ENCODE data around the gene ZFP64.
"Not testable (repeated sequence)": the region's sequence is repeated elsewhere in the genome, so short reads cannot be mapped to it uniquely, and the experiment has no call there.

Gene ZFP64

DNA sequence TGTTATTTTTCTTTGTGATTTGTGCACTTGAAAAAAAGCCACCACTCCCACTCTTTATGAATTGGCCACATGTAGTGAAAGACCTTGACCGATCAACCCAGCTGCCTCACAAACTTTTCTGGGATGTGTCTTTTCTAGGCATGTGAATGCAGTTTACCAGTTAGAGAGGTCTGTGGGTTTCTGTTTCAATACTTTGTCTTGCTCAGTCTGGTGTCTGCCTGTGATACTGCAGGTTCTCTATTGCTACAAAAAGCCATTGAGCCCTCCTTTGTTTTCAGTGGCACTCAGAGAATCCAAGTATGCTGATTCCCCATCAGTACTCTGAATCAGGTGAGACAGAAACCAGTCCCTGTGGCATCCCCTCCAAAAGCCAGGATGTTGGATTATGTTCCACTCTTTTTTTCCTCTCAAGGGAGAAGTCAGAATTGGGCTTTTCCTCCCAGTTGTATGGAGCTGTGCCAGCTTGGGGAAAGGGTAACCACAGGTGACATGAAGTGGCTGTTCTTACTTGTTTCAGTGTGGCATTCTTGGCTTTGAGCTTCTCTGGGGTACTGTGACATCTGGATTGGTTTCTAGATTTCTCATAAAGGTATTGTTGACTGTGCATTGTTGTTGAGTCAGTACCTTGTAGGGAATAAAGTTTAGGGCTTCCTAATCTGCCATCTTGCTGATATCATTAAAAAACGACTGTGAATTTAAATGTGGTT is 26.3 kb upstream of the ZFP64 start:
- TF ChIP-seq GATA1 (IDR thresholded peaks at IDR 0.05; ENCODE audit: low read depth, low read length) (no peak), POLR2A (IDR thresholded peaks at IDR 0.05; ENCODE audit: low read length) (no peak)
- no peak for DNase-seq

DNA sequence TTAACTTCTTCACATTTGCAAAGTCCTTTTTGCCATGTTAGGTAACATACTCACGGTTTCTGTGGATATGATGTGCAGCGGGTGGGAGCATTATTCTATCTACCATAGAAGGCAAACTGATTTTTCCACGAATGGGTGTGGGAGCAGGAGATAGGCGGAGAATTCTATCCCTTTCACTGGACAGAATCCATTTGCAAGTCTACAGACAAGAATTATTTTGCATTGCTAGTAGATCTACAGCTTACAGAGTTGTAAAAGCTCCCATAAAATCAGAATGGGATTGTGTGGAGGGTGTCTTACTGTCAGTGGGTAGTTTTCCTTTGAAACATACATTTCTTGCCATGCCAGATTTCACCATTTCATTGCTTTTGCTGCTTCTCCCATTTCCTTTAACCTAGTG is 22.4 kb upstream of the ZFP64 start:
- no peak for DNase-seq
- no peak for TF ChIP-seq POLR2A (IDR thresholded peaks at IDR 0.05; ENCODE audit: low read length)
- TF ChIP-seq GATA1 (IDR thresholded peaks at IDR 0.05; ENCODE audit: low read depth, low read length) = no peak

DNA sequence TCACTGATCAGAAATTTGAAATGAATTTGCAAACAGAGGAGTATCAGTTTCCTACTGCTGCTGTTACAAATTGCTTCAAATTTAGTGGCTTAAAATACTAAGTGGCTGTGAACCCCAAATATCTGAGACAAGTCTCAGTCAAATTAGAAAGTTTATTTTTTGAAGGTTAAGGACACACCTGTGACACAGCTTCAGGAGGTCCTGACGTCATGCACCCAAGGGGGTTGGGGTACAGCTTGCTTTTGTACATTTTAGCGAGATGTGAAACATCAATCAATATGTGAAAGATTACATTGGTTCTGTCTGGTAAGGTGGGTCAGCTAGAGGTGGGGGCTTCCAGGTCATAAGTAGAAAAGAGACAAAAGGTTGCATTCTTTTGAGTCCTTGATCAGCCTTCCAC is 21.4 kb upstream of the ZFP64 start:
- no peak for DNase-seq
- TF ChIP-seq POLR2A (IDR thresholded peaks at IDR 0.05; ENCODE audit: low read length) (no peak), GATA1 (IDR thresholded peaks at IDR 0.05; ENCODE audit: low read depth, low read length) (no peak)

DNA sequence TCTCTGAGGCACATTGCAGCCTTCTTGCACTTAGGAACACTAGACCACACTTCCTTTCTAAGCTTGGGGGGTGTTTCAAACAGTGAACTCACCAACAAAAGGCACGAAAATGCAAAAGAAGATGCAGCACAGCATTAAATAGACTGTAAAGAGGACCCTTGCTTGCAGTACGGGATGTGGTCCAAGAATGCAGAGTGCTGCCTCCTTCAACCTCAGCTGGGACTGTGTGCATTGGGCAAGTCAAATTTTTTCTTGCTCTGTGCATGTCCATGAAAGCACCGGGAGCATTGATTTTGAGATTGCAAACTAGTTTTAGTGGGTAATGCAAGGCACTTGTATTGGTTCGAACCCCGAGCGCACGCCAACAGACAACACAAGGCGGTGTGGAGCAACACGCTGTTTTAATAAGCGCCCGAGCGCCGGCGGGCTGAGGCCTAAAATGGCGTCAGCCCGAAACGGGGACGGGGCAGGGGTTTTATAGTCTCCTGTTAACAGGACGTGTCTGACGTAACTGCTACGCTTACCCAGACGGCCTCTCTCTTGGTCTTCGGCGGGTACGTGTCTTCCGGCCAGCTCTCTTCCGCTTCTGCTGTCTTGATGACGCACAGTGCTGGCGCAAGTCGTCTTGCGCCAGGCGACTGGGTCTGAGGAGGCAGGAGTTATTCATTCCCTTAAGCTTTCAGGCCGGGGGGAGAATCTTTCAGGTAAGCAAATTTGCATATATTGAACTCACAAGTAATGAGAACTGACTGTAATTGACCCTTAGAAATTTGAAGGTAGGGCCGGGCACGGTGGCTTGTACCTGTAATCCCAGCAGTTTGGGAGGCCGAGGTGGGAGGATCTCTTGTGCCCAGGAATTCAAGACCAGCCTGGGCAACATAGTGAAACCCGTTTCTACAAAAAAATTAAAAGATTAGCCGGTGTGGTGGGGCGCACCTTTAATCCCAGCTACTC is 18.7 kb upstream of the ZFP64 start:
- no peak for TF ChIP-seq GATA1 (IDR thresholded peaks at IDR 0.05; ENCODE audit: low read depth, low read length)
- TF ChIP-seq POLR2A (IDR thresholded peaks at IDR 0.05; ENCODE audit: low read length) = no peak

DNA sequence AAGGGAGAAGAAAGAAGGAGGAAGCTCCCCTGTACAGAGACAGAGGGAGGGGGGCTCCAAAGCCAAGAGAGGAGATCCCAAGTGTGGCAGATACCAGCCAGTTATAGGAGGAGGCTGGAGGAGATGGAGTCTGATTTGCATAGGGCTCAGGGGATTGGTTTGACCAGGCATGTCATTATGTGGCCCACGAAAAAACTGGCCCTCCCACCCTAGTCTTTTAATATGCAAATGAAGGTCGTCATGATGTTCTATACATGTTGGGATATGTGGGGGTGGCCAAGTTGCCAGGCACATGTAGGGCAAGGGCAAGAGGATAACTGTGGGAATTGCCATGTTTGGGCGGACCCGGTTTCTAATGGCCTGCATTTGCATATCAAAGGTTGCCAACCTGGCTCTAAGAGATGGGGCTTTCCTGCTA is 17.6 kb upstream of the ZFP64 start:
- TF ChIP-seq POLR2A (IDR thresholded peaks at IDR 0.05; ENCODE audit: low read length) (no peak), GATA1 (IDR thresholded peaks at IDR 0.05; ENCODE audit: low read depth, low read length) (no peak)
- DNase-seq = no peak

More for the DNA sequence above, 18.7 kb upstream of the ZFP64 start:
- DNase-seq = no peak

DNA sequence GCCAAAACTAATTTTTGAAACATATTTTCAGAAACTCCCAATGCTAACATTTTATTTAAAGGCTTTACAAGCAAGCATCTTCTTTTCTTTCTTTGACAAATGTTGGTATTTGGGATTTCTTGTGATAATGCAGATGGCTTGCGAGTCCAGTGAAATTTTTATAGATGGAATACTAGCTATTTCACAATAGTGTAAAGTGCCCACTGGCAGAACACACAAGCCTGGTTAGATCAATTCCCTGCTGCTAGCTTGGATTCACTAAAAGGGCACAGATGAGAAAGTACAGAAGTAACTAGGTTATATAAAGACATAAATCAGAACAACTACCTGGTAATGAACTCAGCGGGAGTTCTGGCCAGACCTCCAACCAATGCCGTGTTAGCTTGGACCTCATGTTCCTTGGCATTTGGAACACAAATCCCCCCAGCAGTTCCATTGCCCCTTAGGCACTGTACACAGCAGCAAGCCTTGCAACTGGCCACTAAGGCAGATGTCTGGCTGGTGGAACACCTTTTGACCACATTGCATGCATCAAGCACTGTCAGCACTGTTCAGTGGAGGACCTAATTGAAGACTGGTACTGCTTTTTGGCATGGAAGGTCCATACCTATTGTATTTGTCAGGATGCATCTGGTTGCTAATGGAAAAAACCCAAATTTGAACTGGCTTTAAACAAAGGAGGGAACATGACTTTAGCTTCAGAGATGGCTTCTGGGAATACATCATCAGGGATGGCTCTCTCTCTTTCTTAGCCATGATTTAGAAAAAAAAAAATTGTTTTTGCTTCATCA is 15.6 kb upstream of the ZFP64 start:
- no peak for TF ChIP-seq GATA1 (IDR thresholded peaks at IDR 0.05; ENCODE audit: low read depth, low read length)
- TF ChIP-seq POLR2A (IDR thresholded peaks at IDR 0.05; ENCODE audit: low read length) = no peak
- DNase-seq = no peak

DNA sequence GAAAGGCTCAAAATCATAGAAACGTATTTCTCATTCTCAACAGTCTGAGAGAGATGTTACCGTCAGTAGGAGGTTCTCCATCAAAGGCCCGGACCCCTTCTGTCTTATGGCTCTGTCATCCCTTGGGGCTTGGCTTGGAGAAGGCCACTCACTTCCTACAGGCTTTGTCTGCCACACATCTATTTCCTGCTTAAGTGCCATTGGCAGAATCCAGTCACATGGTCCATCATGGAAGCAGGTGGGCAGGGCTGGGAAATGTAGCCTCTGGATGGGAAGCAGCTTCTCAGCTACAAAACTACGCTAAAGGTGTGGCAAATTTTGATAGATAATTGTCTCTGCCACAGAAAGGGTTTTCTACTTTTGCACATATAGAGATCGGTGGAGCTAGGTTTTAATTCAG is 12.6 kb upstream of the ZFP64 start:
- TF ChIP-seq POLR2A (IDR thresholded peaks at IDR 0.05; ENCODE audit: low read length) (no peak), GATA1 (IDR thresholded peaks at IDR 0.05; ENCODE audit: low read depth, low read length) (no peak)
- no peak for DNase-seq

DNA sequence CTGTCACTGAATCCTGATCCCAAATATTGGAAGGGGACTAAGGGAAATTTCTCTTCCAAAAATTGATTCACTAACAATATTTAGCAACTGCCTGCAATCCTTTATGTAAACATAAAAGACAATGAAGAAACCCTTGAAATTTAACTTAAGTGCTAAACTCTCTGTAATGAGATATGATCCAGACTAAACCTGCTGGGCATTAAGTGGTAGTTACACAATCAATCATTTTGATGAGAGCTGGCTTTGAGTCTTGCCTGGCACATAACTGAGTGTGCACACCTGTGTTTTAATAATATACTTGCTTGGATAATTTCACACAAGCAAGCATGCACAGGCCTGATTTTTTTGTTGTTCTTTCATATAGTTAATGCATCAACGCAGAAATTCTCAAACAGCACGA is 9.8 kb upstream of the ZFP64 start:
- no peak for TF ChIP-seq GATA1 (IDR thresholded peaks at IDR 0.05; ENCODE audit: low read depth, low read length)
- no peak for TF ChIP-seq POLR2A (IDR thresholded peaks at IDR 0.05; ENCODE audit: low read length)
- DNase-seq = no peak

DNA sequence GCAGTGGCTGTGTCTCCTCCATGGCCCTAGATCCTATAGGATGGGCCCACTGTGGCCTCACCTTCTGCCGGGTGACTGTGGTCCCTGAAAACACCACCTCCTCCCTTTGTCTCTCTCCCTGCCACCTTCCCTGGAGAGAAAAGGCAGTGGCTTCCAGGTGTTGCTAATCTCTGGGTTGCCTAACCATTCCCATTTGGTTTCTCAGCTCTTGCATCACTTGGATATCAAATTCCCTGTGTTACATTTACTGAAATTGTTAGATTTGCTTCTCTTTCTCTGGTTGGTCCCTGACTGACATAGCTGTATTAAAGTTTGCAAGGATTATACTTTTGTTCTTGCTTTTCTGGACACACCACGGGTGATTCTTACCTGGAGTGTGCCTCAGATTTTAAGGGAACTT is 9.3 kb upstream of the ZFP64 start:
- no peak for DNase-seq
- TF ChIP-seq GATA1 (IDR thresholded peaks at IDR 0.05; ENCODE audit: low read depth, low read length) (no peak), POLR2A (IDR thresholded peaks at IDR 0.05; ENCODE audit: low read length) (no peak)

DNA sequence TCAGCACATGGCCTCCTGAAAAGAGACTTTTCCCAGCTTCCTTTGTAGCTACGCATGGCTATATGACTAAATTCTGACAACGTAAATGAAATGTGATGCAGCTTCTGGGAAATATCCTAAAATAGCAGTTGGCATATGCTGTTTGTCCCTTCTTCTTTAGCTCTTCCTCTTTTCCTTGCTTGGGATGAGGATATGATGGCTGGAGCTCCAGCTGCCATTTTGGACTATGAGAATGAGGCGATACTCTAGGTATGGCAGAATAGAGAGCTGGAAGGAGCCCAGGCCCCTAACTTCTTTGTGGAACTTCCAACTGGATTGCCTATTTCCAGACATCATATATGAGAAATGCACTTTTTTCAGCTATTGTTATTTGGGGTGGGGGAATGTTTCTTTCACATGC is 5.3 kb upstream of the ZFP64 start:
- no peak for DNase-seq
- TF ChIP-seq GATA1 (IDR thresholded peaks at IDR 0.05; ENCODE audit: low read depth, low read length) = no peak
- no peak for TF ChIP-seq POLR2A (IDR thresholded peaks at IDR 0.05; ENCODE audit: low read length)

DNA sequence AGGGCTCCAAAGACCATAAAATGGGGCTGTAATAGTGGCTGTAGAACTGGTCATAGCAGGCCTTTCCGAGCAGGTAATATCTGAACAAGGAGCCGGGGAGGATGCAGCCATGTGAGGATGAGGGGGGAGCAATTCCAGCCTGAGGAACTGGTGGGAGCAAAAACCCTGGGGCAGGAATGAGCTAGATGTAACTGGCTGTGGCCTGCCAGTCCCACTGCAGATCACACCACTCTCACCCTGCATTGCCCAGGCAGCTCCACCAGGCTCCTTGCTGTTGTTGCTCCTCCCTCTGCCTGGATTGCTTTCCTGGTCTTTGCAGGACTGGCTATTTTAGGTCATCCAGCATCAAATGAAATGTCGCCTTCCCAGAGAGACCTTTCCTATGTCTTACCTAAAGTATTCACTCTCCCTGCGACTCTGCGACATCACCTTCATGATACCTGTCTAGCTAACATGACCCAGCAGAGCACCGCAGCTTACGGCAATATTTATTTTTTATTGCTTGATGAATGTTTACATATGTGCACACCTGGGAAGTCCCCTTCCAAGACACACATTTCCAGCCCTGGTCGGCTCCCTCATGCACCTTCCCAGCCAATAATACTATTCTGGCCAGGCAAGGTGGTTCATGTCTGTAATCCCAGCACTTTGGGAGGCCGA is 2.4 kb upstream of the ZFP64 start:
- TF ChIP-seq POLR2A (IDR thresholded peaks at IDR 0.05; ENCODE audit: low read length) = no peak
- no peak for TF ChIP-seq GATA1 (IDR thresholded peaks at IDR 0.05; ENCODE audit: low read depth, low read length)
- no peak for DNase-seq

DNA sequence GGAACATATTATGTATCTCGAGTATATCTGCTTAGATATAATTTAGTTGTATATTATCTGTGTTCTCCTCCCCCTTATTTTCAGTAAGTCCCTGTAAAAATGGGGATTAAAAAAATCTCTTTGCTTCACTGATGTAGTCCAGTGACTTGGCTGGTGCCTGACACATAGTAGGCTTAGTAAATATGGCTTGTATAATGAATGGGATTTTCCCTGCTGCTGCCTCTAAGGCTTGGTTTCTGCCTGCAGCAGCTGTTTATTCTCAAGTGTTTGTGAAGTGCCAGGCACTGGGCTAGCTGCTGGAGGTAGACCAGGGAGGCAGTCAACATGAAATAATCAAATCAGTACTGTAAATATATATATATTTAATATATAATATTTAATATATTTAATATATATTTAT is 1.6 kb upstream of the ZFP64 start:
- no peak for DNase-seq
- TF ChIP-seq POLR2A (IDR thresholded peaks at IDR 0.05; ENCODE audit: low read length) = no peak
- no peak for TF ChIP-seq GATA1 (IDR thresholded peaks at IDR 0.05; ENCODE audit: low read depth, low read length)

DNA sequence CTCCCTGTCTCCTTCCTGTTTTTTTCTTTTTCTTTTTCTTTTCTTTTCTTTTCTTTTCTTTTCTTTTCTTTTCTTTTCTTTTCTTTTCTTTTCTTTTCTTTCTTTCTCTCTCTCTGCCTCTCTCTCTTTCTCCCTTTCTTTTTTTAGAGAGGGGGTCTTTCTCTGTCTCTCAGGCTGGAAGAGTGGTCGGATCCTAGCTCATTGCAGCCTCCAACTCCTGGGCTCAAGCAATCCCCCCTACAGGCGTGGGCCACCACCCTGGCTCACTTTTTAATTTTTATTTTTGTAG is 1.1 kb upstream of the ZFP64 start:
- DNase-seq = not testable (repeated sequence)

Data from erythroblast (primary cell).